ENCODE results near the gene ELOVL2.

DNA sequence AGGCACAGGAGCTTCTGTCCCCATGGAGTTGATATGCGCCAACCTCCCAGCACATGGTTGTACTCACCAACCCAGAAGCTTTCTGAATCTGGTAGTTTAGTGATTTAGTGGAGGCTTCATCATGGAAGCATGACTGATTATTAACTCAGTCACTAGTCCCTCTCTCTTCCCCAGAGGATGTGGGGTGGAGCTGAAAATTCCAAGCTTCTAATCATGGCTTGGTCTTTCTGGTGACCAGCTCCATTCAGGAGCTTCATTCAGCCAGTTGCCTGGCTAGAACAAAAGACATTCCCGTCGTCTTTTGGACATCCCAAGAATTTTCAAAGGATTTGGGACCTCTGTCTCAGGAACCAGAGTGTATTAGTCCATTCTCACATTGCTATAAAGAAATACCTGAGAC lies 36.2 kb upstream of the ELOVL2 start:
- no peak for TF ChIP-seq CEBPB (IDR thresholded peaks at IDR 0.05; ENCODE audit: borderline replicate concordance in 1 of 2, low read depth in 2 of 2, low read length in 2 of 2)
- TF ChIP-seq, protein P1, sequence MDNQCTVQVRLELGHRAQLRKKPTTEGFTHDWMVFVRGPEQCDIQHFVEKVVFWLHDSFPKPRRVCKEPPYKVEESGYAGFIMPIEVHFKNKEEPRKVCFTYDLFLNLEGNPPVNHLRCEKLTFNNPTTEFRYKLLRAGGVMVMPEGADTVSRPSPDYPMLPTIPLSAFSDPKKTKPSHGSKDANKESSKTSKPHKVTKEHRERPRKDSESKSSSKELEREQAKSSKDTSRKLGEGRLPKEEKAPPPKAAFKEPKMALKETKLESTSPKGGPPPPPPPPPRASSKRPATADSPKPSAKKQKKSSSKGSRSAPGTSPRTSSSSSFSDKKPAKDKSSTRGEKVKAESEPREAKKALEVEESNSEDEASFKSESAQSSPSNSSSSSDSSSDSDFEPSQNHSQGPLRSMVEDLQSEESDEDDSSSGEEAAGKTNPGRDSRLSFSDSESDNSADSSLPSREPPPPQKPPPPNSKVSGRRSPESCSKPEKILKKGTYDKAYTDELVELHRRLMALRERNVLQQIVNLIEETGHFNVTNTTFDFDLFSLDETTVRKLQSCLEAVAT (IDR thresholded peaks at IDR 0.05), result no peak
- no peak for TF ChIP-seq POLR2AphosphoS5 (IDR thresholded peaks at IDR 0.05; ENCODE audit: low read length)
- no peak for TF ChIP-seq EZH2 (IDR thresholded peaks at IDR 0.05; ENCODE audit: borderline replicate concordance, control insufficient read depth, low read depth, low read length)

All from GM12878 (cell line).